Thymus (tissue), 11 donors: Measurements from ENCODE around the gene UBE2M. TPM values are rescaled to one million over a fixed set of nuclear protein-coding genes. Genes with fewer than 3 reads are reported as not detected.
A peak's percentile ranks its signal among the peaks of the same experiment; 100 is the strongest.

Experiments
- DNase-seq, 9 donors: peaks; one replicate each; pipeline ENCODE4 v3.0.0-alpha.2; 2013; ENCODE audit warnings: low spot score in 9 of 9, low read depth in 6 of 9, missing footprints in 1 of 9
- H3K27ac ChIP-seq, 2 donors: one replicate each; pipeline ENCODE4 v1.5.1; 2013; ENCODE audit warnings: control low read depth in 1 of 2, low read depth in 1 of 2, low read length in 1 of 2, mild to moderate bottlenecking in 1 of 2, moderate library complexity in 1 of 2
- H3K27me3 ChIP-seq, 2 donors: one replicate each; pipeline ENCODE4 v1.5.1; 2013; ENCODE audit warnings: low read length in 1 of 2; ENCODE audit not compliant: control insufficient read depth in 2 of 2, insufficient read depth in 1 of 2
- H3K36me3 ChIP-seq, 2 donors: one replicate each; pipeline ENCODE4 v1.5.1; 2013; ENCODE audit warnings: low read length in 1 of 2, mild to moderate bottlenecking in 1 of 2, moderate library complexity in 1 of 2; ENCODE audit not compliant: control insufficient read depth in 2 of 2, insufficient read depth in 2 of 2
- H3K4me1 ChIP-seq, 2 donors: one replicate each; pipeline ENCODE4 v1.5.1; 2013; ENCODE audit warnings: low read length in 2 of 2; ENCODE audit not compliant: control insufficient read depth in 2 of 2, insufficient read depth in 2 of 2
- H3K4me3 ChIP-seq, 2 donors: one replicate each; pipeline ENCODE4 v1.5.1; 2013; ENCODE audit warnings: low read length in 2 of 2, control low read depth in 1 of 2, mild to moderate bottlenecking in 1 of 2
- H3K9me3 ChIP-seq, 2 donors: one replicate each; pipeline ENCODE4 v1.5.1; 2013; ENCODE audit warnings: low read length in 1 of 2, mild to moderate bottlenecking in 1 of 2; ENCODE audit not compliant: control insufficient read depth in 2 of 2, insufficient read depth in 1 of 2
- WGBS: extraction: QIAGEN DNeasy Blood & Tissue Kit; methylation state at CpG from one replicate; pipeline ENCODE4 v1.1.7; 2013; 5-methylcytosine and 5-hydroxymethylcytosine counted together
- polyA plus RNA-seq: library from polyadenylated mRNA; stranded (reverse); fragments of 200-250 nt; gene quantifications from one replicate; pipeline ENCODE4 v1.2.3, GENCODE V29; 2013
- total RNA-seq: library from RNA; stranded (reverse); fragments of 120-200 nt; gene quantifications from one replicate; pipeline ENCODE4 v1.2.4, GENCODE V29; 2013
- donor health status: healthy.

Gene UBE2M
- total and polyA plus RNA-seq, 2 donors: 33.3 to 43.9 TPM

DNA sequence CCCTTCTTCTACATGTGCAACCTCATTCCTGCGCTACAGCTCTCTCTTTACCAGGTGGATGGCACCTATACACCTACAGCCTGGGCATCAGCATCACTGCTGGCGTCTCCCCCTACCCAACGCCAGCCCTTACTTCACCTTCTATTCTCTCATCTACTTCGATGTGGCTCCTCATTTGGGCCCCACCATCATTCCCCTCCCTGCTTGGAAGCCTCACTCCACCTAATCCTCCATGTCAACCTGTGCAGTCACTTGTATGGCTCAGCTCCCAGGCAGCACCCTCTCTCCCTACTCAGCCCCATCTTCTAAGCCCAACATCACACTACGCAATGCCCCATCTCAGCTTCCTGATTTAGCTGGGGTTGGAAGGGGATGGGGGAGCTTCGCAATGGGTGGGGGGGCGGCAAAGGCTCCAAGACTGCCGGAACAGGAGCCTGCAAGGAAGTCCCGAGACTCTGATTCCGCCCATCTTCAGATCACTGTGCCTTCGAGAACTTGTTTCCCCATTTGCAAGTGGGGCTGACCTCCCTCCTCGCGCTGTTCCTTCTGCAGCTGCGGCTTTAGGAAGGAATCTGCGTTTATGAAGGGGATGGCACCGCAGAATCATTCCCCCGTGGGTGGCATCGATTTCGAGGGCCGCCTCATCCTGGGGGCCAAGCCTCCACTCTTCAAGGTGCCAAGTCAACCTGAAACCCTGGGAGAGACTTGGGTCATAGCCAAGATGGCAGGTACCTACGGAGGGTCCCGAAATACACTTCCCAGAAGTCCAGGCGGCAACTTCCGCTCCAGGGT lies 13.8 kb upstream of the UBE2M start:
- WGBS: 44% methylated on average over 24 of the region's 24 CpGs
- Histone ChIP-seq H3K27ac (peak overlapping the region; percentile 70 to 98), H3K4me1 (peaks cover 25 to 30% of the 10 kb centered on the region in 2 donors), H3K4me3 (peak overlapping the region; percentile 52 to 69), H3K27me3 (no peaks in the 10 kb centered on the region), H3K36me3 (peaks cover 20 to 31% of the 10 kb centered on the region in 2 donors), H3K9me3 (peaks cover 0 to 5% of the 10 kb centered on the region in 2 donors)
- no peak for DNase-seq

DNA sequence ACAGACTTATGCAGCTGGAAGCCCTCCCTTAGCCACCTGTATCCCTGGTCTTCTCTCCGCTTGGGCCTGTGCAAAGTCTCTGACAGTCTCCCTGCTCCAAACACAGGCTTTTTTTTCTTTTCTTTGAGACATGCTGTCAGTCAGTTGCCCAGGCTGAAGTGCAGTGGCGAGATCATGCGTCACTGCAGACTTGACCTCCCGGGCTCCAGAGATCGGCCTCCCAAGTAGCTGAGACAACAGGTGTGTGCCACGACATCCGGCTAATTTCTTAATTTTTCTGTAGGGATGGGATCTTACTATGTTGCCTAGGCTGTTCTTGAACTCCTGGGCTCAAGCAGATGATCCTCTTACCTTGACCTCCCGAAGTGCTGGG lies 13.2 kb upstream of the UBE2M start:
- WGBS: 98% methylated on average over 8 of the region's 8 CpGs
- no peak overlapping the region for H3K4me3 ChIP-seq
- peaks cover 25 to 30% of the 10 kb centered on the region in 2 donors for H3K4me1 ChIP-seq
- no peak for DNase-seq
- H3K36me3 ChIP-seq: peaks cover 23 to 37% of the 10 kb centered on the region in 2 donors
- H3K27ac ChIP-seq: no peak overlapping the region
- peaks cover 0 to 5% of the 10 kb centered on the region in 2 donors for H3K9me3 ChIP-seq
- H3K27me3 ChIP-seq: no peaks in the 10 kb centered on the region

DNA sequence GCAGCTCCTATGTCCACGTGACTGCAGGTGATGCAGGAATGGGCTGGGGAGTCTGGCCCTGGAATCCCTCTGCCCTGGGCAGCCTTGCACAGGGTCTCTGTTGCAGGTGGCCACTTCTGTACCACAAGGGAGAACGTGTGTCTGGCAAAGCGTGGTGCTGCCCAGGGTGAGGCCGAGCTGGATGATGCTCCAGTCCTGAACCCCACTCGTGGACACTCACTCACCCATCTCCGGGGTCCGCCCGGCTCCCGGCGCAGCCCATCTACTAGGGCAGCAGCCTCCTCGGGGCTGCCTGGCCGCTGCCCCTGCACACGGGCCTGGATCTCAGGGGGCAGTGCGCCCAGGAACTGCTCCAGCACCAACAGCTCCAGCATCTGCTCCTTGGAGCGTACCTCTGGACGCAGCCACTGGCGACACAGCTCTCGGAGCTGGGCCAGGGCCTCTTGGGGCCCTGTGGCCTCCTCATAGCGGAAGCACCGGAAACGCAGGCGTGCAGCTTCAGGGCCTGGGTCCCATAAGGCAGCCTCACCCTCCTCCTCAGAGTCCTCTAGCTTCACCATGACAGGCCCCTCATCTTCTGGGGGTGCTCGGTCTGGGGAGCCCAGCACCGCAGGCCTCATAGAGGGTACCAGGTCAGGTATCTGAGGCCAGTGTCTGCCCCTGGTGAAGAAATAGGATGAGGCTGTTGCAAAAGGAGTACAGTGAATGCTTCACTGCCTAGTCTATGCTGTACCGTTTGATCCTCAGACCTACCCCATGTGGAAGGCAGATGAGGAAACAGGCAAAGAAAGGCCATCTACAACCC lies 12.6 kb upstream of the UBE2M start:
- peaks cover 24 to 28% of the 10 kb centered on the region in 2 donors for H3K4me1 ChIP-seq
- no peak for DNase-seq
- peaks cover 0 to 5% of the 10 kb centered on the region in 2 donors for H3K9me3 ChIP-seq
- 98% methylated on average over 25 of the region's 25 CpGs for WGBS
- no peak overlapping the region for H3K27ac ChIP-seq
- H3K4me3 ChIP-seq: no peak overlapping the region
- H3K36me3 ChIP-seq: peaks cover 23 to 39% of the 10 kb centered on the region in 2 donors
- no peaks in the 10 kb centered on the region for H3K27me3 ChIP-seq

DNA sequence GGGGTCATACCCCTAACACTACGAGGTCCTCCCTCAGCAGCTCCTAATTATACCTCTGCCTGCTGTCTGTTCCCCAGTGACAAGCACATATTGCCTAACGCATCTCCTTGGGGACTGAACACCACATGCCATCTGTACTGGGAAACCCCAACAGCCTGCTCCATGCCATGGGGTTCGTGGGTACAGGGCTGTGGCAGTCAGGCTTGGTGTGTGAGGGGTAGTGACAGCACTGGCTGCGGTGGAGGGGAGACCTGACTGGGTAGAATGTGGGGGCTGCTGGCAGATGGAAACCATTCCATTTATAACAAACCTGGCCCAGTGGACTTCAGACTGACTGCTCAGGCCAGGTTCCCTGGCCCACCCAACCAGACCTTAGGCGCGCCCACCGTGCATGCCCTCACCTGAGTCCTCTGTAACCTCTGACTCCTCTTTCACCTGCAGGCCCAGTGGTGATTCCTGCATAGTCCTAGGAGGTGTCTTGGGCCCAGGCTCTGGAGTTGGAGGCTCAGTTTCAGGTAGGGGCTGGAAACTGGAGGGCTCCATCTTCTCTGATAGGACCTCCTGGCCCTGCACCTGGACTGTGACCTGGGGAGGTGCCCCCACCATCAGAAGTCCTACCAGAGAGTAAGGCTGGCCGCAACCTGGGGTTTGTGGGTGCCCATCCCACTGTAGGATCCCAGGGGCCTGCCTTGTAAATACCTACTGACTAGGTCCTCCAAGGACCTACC lies 11.7 kb upstream of the UBE2M start:
- no peak for DNase-seq
- H3K27ac ChIP-seq: no peak overlapping the region
- WGBS: 97% methylated on average over 8 of the region's 8 CpGs
- H3K4me1 ChIP-seq: peaks cover 21 to 23% of the 10 kb centered on the region in 2 donors
- H3K9me3 ChIP-seq: no peaks in the 10 kb centered on the region
- peaks cover 23 to 39% of the 10 kb centered on the region in 2 donors for H3K36me3 ChIP-seq
- H3K4me3 ChIP-seq: no peak overlapping the region
- H3K27me3 ChIP-seq: no peaks in the 10 kb centered on the region

DNA sequence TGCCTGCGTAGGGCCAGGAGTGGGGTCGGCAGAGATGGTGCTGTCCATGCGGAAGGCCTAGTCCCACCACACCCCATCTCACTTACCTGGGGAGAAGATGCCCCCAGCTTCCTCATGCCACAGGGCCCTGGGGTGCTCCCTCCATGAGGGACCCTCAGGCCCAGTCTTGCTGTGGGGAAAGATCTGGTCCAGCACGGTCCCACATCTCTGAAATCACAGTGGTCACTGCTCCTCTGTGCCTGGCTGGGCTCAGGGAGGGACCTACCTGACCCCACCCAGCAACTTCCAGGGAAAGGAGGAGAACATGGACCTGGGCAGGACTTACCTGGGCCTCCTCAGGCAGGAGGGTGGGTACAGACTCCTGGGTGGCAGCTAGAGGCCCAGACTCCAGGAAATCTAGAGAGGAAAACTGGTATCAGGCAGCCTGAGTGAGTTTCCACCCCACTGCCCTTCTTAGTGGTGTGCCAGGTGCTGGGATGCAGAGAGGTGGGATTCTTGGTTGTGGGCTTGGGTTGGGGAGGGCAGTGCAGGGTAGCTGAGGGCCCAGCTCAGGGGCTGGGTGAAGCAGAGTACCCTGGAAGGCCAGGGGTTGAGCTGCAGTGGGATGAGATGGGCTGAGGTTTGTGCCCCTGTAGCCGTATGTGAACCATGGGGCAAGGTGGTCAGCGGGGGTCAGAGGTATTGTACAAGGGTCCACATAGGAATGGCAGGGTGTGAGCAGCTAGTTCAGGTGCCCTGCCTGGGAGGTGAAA lies 11.0 kb upstream of the UBE2M start:
- peaks cover 16 to 19% of the 10 kb centered on the region in 2 donors for H3K4me1 ChIP-seq
- H3K4me3 ChIP-seq: no peak overlapping the region
- 99% methylated on average over 6 of the region's 6 CpGs for WGBS
- no peak overlapping the region for H3K27ac ChIP-seq
- DNase-seq: no peak
- peaks cover 23 to 39% of the 10 kb centered on the region in 2 donors for H3K36me3 ChIP-seq
- H3K9me3 ChIP-seq: no peaks in the 10 kb centered on the region
- no peaks in the 10 kb centered on the region for H3K27me3 ChIP-seq

DNA sequence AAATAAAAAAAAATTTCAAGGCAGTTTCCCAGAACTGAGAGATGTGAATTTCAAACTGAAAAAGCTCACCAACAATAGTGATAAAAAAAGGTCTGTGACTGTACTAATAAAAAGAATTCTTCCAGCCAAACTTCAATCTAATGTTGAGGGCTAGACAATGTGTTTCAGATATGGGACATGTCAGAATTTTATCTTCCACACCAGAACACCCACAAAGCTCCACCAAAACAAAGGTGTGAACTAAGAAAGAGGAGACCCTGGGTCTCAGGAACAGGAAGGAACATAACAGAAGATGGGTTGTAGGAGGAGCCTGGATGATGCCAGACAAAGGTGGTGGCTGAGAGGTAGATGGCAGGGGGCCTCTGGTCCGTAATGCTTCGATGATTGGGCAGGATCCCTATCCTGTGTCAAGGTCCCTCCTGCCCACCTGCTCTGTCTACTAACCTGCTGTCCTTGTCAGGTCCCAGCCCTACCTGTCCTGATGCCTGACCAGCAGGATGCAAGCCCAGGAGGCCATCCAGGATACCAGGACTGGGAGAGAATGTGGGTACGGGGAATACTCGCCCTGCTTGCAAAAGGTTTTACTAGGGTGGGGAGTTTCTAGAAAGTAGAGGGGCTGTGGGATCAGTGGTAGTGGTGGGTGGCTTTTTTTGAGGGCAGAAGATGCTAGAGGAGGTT lies 10.2 kb upstream of the UBE2M start:
- no peaks in the 10 kb centered on the region for H3K9me3 ChIP-seq
- peaks cover 23 to 39% of the 10 kb centered on the region in 2 donors for H3K36me3 ChIP-seq
- H3K4me3 ChIP-seq: no peak overlapping the region
- no peak overlapping the region for H3K27ac ChIP-seq
- WGBS: 98% methylated on average over 4 of the region's 4 CpGs
- peaks cover 5% of the 10 kb centered on the region in 2 donors for H3K27me3 ChIP-seq
- peaks cover 9 to 15% of the 10 kb centered on the region in 2 donors for H3K4me1 ChIP-seq
- no peak for DNase-seq

DNA sequence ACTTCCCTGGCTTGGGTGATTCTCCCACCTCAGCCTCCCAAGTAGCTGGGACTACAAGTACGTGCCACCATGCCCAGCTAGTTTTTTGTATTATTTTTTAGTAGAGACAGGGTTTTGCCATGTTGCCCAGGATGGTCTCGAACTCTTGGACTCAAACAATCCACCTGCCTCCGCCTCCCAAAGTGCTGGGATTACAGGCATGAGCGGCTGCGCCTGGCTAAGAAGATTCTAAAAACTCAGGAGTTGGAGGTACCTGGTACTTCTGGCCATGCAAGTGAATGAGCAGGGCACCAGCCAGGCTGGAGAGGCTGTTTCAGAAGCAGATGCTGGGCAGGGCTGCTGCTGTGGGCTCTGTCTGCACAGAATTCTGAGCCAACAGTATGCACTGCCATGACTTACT lies 8.6 kb upstream of the UBE2M start:
- H3K4me3 ChIP-seq: no peak overlapping the region
- H3K4me1 ChIP-seq: peaks cover 15 to 20% of the 10 kb centered on the region in 2 donors
- over 99% methylated on average over 5 of the region's 5 CpGs for WGBS
- DNase-seq: no peak
- H3K27me3 ChIP-seq: peaks cover 18 to 21% of the 10 kb centered on the region in 2 donors
- H3K36me3 ChIP-seq: peaks cover 23 to 39% of the 10 kb centered on the region in 2 donors
- no peak overlapping the region for H3K27ac ChIP-seq
- H3K9me3 ChIP-seq: no peaks in the 10 kb centered on the region

DNA sequence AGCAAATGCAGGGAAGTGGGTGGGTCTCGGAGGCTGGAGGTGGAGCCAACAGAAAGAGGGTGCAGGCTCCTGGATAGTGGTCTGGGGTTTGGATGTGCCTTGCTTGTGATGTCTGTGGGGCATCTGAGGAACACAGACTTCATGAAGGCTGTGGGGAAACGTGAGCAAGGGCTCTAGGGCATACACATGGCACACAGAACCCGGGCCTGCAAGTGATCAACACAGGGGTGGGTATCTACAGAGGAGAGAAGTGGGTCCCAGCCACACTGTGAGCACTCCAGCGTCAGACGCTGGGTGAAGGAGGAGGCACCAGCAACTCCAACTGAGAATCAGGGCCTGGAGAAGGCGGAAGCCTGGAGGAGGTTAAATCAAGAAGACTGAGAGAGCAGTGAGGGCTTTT lies 5.4 kb upstream of the UBE2M start:
- no peak for DNase-seq

More for the DNA sequence above, 5.4 kb upstream of the UBE2M start:
- Histone ChIP-seq H3K27me3 (peaks cover 21 to 37% of the 10 kb centered on the region in 2 donors), H3K27ac (no peak overlapping the region), H3K9me3 (no peaks in the 10 kb centered on the region), H3K36me3 (peaks cover 7 to 14% of the 10 kb centered on the region in 2 donors), H3K4me3 (no peak overlapping the region), H3K4me1 (peaks cover 22 to 33% of the 10 kb centered on the region in 2 donors)
- WGBS: 89% methylated on average over 6 of the region's 6 CpGs
